Measurements from ENCODE around the gene INTS6. TPM values are rescaled to one million over a fixed set of nuclear protein-coding genes. Genes with fewer than 3 reads are reported as not detected.

The INTS6 gene
- total RNA-seq, 6 experiments from 2014 or later: 21.7 to 40.8 (median 32.7) TPM

GRCh38 chr13:51341232-51341631, 111.6 kb downstream of the INTS6 start:
- Histone ChIP-seq H3K27me3 (no peaks in the 10 kb centered on the region), H3K4me1 (no peaks in the 10 kb centered on the region), H3K36me3 (no peaks in the 10 kb centered on the region), H3K4me3 (no peak overlapping the region), H3K27ac (no peak overlapping the region), H3K9me3 (no peaks in the 10 kb centered on the region)
- no CpG with 5 or more reads among the region's 2 CpGs for WGBS (ENCODE audit: insufficient coverage, low coverage, low lambda C conversion rate, missing lambda C conversion rate)
- intact Hi-C loops (cut with DNase I): no loop called here
- TF ChIP-seq POLR2A (IDR thresholded peaks at IDR 0.05) (no peak), CTCF (IDR thresholded peaks at IDR 0.05) (no peak)
- DNase-seq: no peak
- ATAC-seq: no peak

- no peak for DNase-seq
- TF ChIP-seq CTCF (IDR thresholded peaks at IDR 0.05): no peak
- no peak for TF ChIP-seq POLR2A (IDR thresholded peaks at IDR 0.05)
- no peaks in the 10 kb centered on the region for H3K36me3 ChIP-seq
- WGBS (ENCODE audit: insufficient coverage, low coverage, low lambda C conversion rate, missing lambda C conversion rate): 70% methylated on average over 4 of the region's 4 CpGs
- H3K27me3 ChIP-seq: no peaks in the 10 kb centered on the region
- no peaks in the 10 kb centered on the region for H3K4me1 ChIP-seq
- no peak for ATAC-seq
- H3K9me3 ChIP-seq: no peaks in the 10 kb centered on the region
- no peak overlapping the region for H3K27ac ChIP-seq
- H3K4me3 ChIP-seq: no peak overlapping the region
- intact Hi-C loops (cut with DNase I): no loop called here
These were observed 112.7 kb downstream of the INTS6 start for GRCh38 chr13:51339952-51340732.

DNA sequence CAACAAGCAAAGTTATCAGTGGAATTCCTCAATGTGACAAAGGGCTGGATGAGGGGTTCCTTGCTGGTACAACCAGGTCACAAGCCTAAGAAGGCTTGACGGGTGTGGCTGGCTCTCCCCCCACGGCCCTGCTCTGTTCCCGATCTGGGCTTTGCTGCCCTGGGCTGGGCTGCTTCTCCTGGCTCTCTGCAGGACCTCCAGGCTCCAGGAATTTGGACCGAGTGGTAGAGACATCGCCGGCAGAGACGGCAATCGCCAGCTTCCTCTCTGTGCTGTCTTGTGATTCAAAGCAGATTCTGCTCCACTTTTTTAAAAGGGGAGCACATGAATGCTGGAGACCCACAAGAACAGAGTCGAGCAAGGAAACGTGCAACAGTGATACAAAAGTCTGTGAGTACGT, 113.5 kb downstream of the INTS6 start, which contains the start of gene SERPINE3:
Gene SERPINE3 (plus strand): TSS at position 338 of the 400 bp plus-strand sequence. CDS start 1,401 bp downstream, outside the sequence.
- ATAC-seq: no peak
- Histone ChIP-seq H3K4me3 (no peak within 1 kb of the TSS), H3K27me3 (no peaks in the 10 kb centered on the region), H3K4me1 (no peaks in the 10 kb centered on the region), H3K27ac (no peak within 1 kb of the TSS), H3K36me3 (no peaks in the 10 kb centered on the region), H3K9me3 (no peaks in the 10 kb centered on the region)
- intact Hi-C loops (cut with DNase I): no loop called here
- no peak for TF ChIP-seq CTCF (IDR thresholded peaks at IDR 0.05)
- TF ChIP-seq POLR2A (IDR thresholded peaks at IDR 0.05): no peak
- 84% methylated on average over 10 of the region's 11 CpGs for WGBS (ENCODE audit: insufficient coverage, low coverage, low lambda C conversion rate, missing lambda C conversion rate)
- no peak for DNase-seq

- TF ChIP-seq POLR2A (IDR thresholded peaks at IDR 0.05) (no peak), CTCF (IDR thresholded peaks at IDR 0.05) (no peak)
- H3K27me3 ChIP-seq: no peaks in the 10 kb centered on the region
- intact Hi-C loops (cut with DNase I): no loop called here
- ATAC-seq (no peak), DNase-seq (no peak)
- H3K4me1 ChIP-seq: no peaks in the 10 kb centered on the region
- 60% methylated on average over 1 of the region's 5 CpGs for WGBS (ENCODE audit: insufficient coverage, low coverage, low lambda C conversion rate, missing lambda C conversion rate)
- H3K27ac ChIP-seq: no peak overlapping the region
- H3K36me3 ChIP-seq: no peaks in the 10 kb centered on the region
- no peaks in the 10 kb centered on the region for H3K9me3 ChIP-seq
- H3K4me3 ChIP-seq: no peak overlapping the region
These were observed 116.1 kb downstream of the INTS6 start for GRCh38 chr13:51336746-51337145.

Data from right lobe of liver (tissue), 6 donors.